GM03348 (cell line): ENCODE data around the gene LIMK2.
"Not testable (repeated sequence)": the region's sequence is repeated elsewhere in the genome, so short reads cannot be mapped to it uniquely, and the experiment has no call there.

Experiments used
- DNase-seq: peaks from one replicate; pipeline ENCODE4 v3.0.0; 2012; ENCODE audit warnings: low spot score

The LIMK2 gene

DNA sequence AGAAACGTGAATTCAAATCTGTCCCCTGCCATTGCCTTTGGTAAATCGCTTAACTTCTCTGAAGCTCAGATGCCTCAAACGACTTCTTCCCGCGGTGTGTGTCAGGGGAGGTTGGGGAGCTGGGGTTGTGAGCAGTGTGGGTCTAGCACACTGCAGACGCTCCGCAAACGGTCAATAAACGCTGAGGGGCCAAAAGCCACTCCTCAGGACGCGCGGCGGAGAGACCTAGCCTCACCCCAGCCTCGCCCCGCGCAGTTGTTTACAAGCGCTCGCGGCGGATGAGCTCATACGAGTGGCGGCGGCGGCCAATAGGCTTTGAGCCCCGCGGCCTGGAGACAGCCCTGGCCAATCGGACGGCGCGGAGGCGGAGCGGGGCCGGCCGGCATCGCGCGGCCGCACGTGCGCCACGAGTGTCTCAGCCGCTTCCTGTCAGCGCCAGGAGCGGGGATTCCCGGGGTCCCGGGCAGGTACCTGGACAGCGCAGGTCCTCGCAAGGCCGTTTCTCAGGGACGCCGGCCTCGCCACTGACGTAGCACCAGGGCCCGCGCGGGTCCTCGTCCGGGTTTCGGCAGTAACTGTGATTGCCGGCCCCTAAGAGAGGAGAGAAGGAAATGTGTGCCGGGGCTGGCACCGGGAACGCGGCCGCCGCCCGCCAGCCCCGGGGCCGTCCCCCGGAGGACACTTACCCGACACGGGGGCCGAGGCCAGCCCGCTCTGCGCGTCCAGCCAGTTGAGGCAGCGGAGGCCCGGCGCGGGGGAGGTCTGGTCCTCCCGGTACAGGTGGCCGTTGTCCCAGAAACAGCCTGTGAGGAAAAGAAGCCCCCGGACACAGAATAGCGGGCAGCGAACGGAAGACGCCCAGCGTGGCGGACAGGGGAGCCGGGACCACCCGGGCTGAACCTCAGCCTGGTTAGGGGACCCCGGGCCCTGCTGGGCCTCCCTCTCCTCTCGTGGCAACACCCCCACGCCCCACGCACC lies 78.7 kb downstream of the LIMK2 start:
- DNase-seq, result peak; percentile 99

DNA sequence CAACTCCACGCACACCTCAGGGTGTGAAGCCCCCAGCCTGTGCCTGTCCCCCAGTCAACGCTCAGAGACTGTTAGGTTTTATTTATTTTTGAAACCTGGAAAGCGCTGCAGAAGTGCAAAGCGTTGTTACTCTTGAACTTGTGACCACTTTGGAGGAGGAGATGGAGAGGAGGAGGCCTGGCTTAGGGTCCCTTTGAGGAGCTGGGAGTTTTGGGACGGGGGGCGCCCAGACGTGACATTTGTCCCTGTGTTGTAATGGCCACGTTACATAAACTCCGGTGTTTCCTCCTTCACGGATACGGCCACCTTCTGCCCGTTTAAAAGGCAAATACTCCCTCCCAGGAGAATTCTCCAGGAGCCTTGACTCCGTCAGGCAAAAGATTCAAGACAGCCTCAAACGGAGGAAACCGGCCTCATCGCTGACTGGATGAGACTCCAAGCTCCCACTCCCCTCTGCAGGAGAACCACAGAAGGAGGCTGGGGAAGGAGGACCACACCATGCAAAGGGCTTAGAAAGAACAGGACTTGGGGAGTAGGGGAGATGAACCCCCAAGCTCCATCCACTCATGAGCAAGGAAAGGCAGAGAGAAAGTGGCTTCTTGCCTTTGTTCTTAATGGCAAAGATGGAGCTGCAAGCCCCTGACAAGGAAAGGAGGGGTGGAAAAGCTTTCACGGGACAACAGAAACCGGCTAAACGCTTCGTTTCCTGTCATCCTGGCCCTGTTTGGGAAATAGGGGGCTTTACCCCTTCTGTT lies 79.6 kb downstream of the LIMK2 start:
- peak; percentile 36 for DNase-seq

DNA sequence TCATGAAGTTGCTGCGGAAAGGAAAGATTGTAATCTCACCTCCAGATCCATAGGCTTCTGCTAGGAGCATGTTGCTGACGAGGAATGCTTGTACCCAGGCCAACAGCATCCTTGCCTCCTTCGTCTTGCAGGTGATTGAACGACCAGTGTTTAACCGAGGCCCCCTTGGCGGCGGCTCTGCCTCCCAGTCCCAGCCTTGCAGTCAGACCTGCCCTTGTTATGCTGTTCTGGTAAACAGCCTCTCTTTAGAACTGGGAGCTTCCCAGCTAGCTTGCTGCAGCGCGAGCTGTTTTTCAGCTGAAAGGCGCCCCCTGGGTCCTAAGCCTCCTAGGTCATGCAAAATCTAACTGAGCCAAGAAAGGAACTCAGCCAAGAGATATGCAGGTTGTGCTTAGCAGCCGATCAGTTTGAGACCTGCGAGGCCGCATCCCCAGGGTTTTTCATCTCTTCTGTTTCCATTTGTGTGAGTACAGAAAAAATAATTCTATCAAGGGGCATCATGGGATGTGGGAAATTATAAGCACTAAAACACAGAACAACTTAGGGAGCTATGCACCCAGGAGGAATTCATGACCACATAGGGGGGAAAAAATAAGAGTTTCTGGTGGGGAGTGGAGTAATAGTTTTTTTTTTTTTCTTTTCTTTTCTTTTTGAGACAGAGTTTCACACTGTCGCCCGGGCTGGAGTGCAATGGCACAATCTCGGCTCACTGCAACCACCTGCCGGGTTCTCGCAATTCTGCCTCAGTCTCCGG lies 80.3 kb downstream of the LIMK2 start, which contains the start of gene PIK3IP1:
PIK3IP1 (minus strand) TSS at position 253 of the 754 bp plus-strand sequence; CDS start at position 109, 144 bp downstream.
- peak; percentile 87 for DNase-seq

DNA sequence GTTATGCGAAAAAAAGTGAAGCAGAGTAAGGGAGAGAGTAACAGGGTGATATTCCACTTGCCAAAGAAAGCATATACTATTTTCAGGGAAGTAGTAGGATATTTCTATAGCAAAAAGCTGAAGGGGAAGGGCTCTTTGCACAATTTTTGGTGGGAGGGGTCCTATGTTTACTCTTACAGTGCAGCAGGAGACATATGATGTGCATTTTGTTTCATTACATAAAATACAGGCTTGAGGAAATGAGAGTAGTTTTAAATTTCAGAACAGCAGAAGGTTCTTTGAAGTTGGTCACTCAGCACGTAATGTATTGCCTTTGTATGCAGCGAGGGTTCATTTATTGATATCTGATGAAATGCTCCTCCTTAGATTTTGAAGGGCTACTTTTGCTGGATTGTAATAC lies 83.3 kb downstream of the LIMK2 start:
- DNase-seq, result no peak

DNA sequence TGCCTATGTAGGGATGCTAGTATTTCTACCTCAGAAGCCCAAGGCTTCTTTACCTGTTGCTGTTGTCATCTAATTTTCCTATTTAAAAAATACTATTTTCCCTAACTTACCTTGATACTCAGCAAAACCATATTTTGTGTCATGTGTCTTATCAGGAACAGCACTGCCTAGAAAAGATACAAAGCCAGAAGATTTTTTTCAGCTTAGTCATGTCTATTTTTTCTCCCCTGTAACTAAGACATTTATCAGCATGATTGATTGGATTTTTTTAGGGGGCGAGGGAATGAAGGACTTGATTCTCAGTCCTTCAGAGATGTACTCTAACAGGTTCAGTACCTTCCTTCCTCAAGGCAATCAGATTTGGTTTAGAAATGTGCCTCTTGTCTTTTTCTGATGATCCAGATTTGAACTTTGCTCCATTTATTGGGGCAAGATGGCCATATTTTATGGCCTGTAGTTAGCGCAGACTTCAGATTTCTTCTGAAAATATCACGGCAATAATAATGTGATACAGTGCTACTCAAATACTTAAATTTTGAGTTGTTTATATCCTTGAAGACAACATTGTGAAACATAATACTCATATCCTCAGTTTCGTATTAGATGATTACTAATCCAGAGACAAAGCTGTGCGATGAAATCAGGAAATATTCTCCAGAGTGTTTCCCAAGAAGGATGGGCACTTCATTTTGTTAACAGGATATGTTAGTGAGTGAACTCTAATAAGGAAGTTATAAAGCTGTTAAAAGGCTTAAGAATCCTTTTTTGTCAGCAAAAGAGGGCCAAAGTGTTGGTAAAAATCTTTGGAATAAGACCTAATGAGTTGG lies 83.9 kb downstream of the LIMK2 start:
- DNase-seq, result peak; percentile 60

DNA sequence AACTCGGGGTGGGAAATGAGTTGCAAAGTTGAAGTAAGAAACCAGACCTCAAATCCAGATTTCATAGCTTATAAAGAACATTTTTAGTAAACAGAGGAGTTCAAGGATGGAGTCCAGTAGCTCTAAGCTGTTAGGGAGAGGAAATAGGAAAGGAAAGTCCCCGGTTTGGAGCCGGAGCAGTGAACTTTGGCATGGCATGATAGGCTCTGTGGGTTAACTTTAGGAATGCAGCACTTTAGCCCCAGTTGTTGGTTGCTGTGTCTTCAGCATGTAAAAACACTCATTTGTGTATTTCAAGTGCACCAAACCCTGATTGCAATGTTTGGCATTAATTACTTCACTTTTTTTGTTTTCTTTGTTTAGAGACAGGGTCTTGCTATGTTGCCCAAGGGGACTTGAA lies 88.8 kb downstream of the LIMK2 start:
- DNase-seq, result no peak

DNA sequence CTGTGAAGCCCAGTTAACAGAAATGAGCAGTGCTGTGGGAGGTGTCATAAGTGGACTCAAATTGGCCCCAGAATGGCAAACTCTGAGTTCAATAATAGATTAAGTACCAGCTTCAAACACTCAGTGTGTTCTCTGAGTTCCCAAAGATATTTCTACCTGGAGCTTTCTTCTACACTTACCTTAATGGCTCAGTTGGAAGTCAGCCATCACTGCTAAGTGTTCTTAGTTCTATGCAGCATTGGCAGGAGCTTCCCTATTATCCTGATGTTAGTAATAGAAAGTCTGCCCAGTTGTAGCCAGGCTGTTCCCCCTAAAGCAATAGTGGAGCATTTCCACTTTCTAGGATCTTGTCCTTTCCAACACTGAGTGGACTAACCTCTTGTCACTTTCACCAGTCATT lies 89.9 kb downstream of the LIMK2 start:
- no peak for DNase-seq

DNA sequence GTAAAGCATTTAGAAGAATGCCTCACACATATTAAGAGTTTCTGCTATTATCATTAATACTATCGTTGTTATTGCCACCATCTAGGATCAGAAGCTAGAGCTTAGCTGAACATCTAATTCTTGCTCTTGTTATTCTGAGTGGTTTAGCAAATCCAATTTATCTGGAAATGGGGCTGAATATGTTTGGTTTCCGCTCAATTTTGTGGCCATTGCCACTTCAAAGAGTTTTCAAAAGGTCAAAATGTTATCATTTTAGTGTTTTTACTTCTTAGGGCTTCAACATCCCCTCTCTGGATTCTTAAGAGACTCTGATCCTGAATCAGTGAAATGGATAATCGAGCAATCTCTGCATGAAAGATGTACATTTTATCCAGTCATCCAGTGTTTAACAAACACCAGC lies 90.4 kb downstream of the LIMK2 start:
- DNase-seq, result no peak

DNA sequence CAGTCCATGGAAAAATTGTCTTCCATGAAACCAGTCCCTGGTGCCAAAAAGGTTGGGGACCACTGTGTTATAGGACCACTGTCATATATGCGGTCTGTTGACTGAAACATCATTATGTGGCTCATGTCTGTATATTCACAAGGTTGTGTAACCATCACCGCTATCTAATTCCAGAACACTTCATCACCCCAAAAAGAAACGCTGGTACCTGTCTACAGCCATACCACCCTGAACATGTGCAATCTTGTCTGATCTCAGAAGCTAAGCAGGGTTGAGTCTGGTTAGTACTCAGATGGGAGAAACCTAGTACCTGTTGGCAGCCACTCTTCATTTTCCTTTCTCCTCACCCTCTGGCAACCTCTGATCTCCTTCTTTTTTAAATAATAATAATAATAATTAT lies 93.1 kb downstream of the LIMK2 start:
- no peak for DNase-seq

DNA sequence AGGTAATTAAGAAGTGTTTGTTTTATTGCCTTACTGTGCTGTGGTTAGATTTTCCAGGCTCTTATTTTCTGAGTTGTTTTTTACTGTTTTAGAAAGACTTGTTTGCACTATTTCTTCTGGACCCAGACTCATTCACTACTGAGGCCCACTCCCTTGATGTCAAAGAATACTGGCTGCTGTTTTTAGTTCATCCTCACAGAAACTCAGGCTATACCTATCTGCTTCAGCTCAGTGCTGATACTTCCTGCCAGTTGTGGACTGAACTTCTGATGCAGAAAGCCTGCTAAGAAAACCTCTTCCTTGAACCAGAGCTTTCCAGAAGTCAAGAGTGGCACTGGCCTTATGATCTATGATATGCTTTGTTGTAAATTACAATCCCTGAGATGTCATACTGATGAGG lies 96.1 kb downstream of the LIMK2 start:
- DNase-seq, result no peak

DNA sequence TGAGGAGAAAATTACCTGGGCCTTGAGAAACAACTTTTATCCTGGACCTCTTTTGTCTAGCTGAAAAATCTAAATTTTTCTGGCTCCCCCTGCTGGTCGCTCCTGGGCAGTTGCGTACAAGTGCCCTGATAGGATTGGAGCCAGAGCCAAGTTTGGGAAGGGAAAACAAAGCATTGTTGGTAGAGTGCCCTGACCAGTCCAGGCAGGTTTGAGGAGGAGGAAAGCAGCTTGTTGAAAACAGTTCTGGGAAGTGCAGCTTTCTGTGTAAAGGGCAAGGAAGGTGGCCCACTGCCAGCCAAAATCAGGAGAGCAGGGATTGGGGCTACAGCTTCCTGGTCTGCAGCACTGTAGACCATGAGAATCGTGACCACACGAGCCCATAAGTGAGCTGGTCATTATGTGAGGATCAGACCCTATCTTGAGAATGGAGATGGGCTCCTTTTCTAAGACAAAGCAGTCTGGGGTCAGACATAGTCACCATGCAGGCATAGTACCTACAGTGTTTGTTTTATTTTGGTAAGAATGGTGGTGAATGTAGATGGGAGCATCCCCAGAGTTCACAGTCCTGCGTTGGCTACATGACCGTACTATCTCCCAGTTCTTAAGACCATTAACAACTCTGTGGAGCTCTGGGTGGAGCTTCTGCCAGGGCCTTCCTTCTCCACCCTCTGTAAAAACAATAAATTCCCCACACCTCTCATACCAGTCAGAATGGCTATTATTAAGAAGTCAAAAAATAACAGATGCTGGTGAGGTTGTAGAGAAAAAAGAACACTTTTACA lies 101.5 kb downstream of the LIMK2 start:
- DNase-seq, result peak; percentile 86

DNA sequence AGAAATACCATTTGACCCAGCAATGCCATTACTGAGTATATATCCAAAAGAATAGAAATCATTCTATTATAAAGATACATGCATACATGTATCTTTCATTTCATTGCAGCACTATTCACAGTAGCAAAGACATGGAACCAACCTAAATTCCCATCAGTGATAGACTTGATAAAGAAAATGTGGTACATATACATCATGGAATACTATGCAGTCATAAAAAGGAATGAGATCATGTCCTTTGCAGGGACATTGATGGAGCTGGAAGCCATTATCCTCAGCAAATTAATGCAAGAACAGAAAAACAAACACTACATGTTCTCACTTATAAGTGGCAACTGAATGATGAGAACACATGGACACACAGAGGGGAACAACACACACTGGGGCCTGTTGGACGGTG lies 102.1 kb downstream of the LIMK2 start:
- not testable (repeated sequence) for DNase-seq

DNA sequence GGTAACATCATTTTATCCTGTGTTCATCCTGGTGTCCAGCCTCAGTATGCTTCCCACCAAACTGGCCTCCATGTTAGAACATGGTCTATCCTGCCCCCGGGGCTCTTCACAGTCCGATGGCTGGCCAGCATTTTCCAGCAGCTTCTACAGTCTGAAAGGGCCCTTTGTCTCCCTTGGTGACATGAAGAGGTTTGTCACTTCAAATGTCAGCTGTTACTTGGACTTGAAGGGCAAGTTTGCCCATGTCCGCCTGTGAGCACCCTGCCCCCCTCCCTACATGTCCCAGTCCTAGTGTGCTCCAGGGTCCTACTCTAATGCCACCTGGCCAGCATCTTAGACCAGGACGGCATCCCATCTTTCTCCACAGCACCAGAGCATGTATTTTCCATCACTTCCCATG lies 109.3 kb downstream of the LIMK2 start:
- DNase-seq, result no peak

DNA sequence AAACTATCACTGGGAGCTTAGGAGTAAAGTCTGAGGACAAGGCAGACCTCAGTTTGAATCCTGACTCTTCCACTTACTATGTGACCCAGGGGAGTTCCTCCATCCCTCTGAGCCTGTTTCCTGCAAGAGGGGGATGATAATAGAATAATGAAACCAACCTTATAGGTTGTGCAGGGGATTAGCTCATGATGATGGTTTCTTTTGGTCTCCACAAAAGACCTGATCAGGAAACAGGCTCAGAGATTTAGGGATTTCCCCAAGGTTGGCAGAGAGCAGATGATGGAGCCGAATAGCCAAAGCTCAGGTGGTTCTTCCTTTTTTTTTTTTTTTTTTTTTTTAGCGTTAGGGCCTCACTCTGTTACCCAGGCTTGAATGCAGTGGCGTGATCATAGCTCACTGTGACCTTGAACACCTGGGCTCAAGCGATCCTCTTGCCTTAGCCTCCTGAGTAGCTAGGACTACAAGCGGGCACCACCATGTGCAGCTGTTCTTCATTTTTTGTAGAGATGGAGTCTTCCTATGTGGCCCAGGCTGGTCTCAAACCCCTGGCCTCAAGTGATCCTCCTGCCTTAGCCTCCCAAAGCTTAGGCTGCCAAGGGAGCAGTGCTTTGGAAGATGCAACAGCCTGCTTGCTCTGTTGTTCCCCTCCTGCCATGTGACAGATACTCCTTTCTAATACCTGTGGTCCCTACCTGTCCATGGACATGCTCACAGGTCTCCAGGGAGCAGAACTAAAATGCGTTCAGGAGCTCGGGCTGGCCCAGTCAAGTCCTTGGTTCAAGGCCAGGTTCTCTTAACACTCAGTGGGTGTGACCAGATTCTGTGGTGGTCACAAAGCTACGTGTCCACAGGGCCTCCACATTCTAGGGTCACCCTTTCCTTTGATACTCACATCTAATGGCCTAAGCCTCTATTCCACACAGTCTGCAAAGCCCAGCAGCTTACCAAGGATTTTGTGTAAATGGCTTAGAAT lies 111.8 kb downstream of the LIMK2 start:
- no peak for DNase-seq

DNA sequence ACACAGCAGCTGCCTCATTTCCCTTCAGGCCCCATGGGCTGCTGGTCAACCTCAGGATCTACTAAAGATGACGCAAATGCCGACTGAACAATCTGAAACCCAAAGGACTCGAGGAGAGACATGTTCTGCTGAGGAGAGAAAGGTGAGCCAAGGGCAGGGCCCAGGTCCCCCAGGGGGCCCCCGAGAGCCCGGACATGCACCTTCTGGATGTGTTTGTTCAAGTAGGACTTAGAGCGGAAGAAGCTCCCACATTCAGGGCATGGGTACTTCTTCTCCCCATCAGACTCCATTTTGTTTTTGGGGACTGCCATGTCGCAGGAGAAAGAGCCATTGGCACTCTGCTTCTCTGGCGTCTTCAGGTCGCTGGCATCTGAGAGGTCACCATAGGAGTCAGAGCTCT lies 114.8 kb downstream of the LIMK2 start:
- DNase-seq, result no peak

DNA sequence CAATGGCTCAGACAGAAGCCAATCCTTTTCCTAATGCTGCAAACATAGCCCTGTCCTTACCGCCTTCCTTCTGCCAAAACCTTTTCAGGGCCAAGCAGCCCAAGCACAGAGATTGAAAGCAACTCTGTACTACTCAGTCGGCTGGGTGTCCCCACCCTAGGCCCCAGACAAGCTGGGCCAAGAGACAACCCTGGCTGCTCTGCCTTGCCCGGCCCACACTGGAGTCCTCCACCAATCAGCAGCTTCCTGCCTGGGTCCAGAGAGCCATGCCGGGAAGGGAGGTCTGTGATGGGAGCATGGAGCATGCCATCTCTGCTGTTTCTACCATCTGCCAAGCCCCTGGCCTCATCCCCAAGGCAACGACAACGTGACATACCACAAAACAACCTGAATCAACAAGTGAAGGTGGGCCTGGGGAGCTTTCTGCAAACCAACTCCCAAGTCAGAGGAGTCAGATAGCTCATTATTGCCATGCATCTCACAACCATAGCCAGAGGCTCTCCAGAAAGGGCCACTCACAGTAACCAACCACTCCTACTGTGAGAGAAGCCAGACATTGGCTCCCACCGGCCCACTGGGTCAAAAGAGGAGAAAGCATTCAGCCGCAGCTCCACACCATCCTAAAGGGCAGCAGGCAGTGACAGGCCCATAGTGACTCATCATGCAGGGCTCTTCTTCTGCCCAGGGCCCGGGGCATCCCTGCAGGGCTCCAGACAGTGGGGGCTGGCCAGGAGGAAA lies 115.9 kb downstream of the LIMK2 start:
- DNase-seq, result no peak

DNA sequence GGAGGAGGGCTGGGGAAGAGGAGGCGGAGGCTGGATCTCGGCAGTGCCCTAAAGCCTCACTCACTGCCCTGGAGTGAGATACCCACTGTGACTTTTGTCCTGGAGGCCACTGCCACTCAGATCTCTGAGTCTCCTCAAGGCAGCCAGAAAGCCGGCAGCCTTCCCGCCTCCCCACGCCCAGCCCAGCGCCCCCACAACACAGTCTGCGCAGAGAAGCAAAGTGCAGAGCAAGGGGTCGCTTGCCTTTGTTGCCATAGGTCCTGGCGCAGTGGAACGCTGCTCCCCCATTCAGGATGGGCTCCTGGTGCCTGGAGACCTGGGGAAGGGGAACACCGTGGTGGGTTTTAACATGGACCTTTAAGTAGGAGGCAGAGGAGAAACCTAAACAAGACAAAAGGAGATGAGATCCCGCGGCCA lies 116.5 kb downstream of the LIMK2 start:
- DNase-seq, result no peak

DNA sequence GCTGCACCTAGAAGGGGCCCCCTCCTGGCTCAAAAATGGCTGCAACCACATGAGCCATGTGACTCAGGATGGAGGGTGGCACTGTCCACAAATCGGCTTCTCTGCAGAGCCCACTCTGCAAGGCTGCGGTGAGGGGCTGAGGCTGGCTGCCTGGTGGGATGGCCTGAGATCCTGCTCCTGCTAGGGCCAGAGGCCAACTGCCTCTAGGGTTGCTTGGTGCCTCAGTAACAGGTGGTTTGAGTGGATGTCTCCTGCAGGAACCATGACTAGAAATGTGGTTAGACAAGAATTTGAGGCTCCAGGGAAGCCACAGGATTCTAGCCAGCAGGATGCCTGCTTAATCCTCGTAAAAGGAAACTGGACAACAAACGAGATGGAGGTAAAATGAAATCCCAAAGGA lies 116.9 kb downstream of the LIMK2 start:
- DNase-seq, result no peak
